ENCODE results near the gene CFAP97D1.

Gene CFAP97D1

DNA sequence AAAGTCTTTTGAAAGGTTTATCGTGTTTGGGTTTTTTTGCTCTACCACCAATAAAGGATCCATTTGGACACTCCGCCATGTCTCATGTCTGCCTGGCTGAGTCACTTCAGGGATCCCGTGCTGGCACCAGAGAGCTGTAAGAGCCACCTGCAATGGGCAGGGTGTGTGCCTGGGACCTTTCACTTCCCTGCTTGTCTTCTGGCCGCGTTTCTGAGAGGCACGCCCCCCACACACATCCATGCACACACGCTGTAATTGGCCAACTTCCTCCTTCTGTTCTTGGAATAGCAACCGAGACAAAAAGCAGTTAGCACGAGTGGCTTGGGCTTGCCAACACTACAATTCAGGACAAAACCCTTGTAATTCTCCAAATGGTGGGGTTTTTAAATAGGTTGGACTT is 11.9 kb upstream of the CFAP97D1 start:
- H3K27me3 ChIP-seq (ENCODE audit: insufficient read depth, low read depth, severe bottlenecking) = no peaks in the 10 kb centered on the region

DNA sequence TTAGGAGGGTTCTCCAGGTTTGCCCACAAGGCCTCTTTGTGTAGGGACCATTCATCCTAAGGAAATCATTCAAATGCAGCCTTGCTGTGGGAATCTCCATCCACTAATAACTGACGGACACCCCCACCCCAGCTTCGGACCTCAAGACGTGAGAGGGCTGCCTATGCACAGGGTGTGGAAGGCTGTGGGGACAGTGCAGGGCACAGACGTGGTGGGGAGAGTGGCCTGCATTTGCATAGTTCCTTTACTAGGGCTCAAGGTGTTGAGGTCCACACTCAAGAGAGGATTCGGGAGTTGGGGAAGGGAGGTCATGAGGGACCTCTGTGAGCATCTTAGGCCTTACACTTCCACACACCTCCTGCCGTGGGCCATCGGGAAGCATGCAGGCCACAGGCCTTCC is 11.3 kb upstream of the CFAP97D1 start:
- Histone ChIP-seq H3K4me3 (ENCODE audit: low read depth, low read length) (no peak overlapping the region), H3K9me3 (ENCODE audit: severe bottlenecking) (no peaks in the 10 kb centered on the region), H3K27me3 (ENCODE audit: insufficient read depth, low read depth, severe bottlenecking) (no peaks in the 10 kb centered on the region), H3K36me3 (peaks cover 37% of the 10 kb centered on the region), H3K27ac (no peak overlapping the region)
- TF ChIP-seq, protein P1, sequence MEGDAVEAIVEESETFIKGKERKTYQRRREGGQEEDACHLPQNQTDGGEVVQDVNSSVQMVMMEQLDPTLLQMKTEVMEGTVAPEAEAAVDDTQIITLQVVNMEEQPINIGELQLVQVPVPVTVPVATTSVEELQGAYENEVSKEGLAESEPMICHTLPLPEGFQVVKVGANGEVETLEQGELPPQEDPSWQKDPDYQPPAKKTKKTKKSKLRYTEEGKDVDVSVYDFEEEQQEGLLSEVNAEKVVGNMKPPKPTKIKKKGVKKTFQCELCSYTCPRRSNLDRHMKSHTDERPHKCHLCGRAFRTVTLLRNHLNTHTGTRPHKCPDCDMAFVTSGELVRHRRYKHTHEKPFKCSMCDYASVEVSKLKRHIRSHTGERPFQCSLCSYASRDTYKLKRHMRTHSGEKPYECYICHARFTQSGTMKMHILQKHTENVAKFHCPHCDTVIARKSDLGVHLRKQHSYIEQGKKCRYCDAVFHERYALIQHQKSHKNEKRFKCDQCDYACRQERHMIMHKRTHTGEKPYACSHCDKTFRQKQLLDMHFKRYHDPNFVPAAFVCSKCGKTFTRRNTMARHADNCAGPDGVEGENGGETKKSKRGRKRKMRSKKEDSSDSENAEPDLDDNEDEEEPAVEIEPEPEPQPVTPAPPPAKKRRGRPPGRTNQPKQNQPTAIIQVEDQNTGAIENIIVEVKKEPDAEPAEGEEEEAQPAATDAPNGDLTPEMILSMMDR (IDR thresholded peaks at IDR 0.05; ENCODE audit: low read depth, low read length) = no peak
- no peak for DNase-seq

More for the DNA sequence above, 11.9 kb upstream of the CFAP97D1 start:
- H3K4me3 ChIP-seq (ENCODE audit: low read depth, low read length) = no peak overlapping the region
- DNase-seq = no peak
- H3K27ac ChIP-seq = no peak overlapping the region
- H3K36me3 ChIP-seq = peaks cover 33% of the 10 kb centered on the region
- TF ChIP-seq, protein P1 (IDR thresholded peaks at IDR 0.05; ENCODE audit: low read depth, low read length) = no peak
- H3K9me3 ChIP-seq (ENCODE audit: severe bottlenecking) = no peaks in the 10 kb centered on the region

DNA sequence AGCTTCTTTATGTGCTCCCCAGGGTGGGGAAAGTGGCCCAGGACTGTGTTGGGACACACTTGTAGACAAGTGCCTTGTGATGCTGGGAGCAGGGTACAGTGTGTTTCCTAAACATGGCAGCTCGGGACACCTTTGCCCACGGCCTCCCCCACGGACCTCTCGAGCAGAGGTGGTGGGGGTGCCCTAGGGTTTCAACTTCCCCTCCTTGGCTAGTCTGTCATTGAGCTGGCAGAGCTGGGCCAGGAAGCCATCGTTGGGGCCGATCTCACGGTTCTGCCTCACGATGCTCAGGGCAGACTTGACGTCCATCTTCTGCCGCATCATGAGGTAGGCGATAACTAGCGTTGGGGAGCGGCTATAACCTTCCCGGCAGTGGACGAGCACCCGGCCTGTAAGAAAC is 10.8 kb upstream of the CFAP97D1 start:
- peaks cover 41% of the 10 kb centered on the region for H3K36me3 ChIP-seq
- DNase-seq = no peak
- no peaks in the 10 kb centered on the region for H3K9me3 ChIP-seq (ENCODE audit: severe bottlenecking)
- H3K27me3 ChIP-seq (ENCODE audit: insufficient read depth, low read depth, severe bottlenecking) = no peaks in the 10 kb centered on the region
- no peak overlapping the region for H3K27ac ChIP-seq
- TF ChIP-seq, protein P1 (IDR thresholded peaks at IDR 0.05; ENCODE audit: low read depth, low read length) = no peak
- H3K4me3 ChIP-seq (ENCODE audit: low read depth, low read length) = no peak overlapping the region

DNA sequence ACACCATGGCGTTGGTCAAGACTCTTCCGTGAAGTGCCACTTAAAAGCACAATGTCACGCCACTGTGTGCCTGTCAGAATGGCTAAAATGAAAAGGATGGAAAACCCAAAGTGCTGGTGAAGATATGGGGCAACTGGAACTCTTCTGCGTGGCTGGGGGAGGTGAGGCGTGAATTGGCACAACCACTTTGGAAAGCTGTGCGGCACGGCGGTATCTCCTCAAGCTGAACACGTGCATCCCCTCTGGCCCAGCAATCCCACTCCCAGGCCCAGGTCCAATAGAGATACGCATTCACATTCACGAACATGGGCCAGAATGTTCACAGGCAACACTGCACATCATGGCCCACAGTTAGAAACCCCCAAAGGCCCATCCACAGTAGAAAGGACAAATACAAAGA is 10.4 kb upstream of the CFAP97D1 start:
- no peak overlapping the region for H3K27ac ChIP-seq
- H3K27me3 ChIP-seq (ENCODE audit: insufficient read depth, low read depth, severe bottlenecking) = no peaks in the 10 kb centered on the region
- no peak for DNase-seq
- peaks cover 45% of the 10 kb centered on the region for H3K36me3 ChIP-seq
- TF ChIP-seq, protein P1 (IDR thresholded peaks at IDR 0.05; ENCODE audit: low read depth, low read length) = no peak
- H3K9me3 ChIP-seq (ENCODE audit: severe bottlenecking) = no peaks in the 10 kb centered on the region
- no peak overlapping the region for H3K4me3 ChIP-seq (ENCODE audit: low read depth, low read length)

DNA sequence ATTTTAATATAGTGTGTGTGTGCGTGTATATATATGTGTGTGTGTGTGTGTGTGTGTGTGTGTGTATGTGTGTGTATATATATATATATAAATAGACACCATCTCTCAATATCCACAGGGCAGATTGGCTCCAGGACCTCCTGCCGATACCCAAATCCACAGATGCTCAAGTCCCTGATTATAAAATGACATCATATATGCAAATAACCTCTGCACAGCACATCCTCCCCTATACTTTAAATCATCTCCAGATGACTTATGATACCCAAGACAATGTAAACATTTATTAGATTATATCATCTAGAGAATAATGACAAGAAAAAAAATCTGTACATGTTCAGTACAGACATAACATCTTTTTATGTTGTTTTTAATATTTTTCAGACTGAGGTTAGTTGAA is 9.3 kb upstream of the CFAP97D1 start:
- Histone ChIP-seq H3K27ac (no peak overlapping the region), H3K27me3 (ENCODE audit: insufficient read depth, low read depth, severe bottlenecking) (no peaks in the 10 kb centered on the region), H3K36me3 (peaks cover 52% of the 10 kb centered on the region), H3K4me3 (ENCODE audit: low read depth, low read length) (no peak overlapping the region), H3K9me3 (ENCODE audit: severe bottlenecking) (no peaks in the 10 kb centered on the region)
- TF ChIP-seq, protein P1 (IDR thresholded peaks at IDR 0.05; ENCODE audit: low read depth, low read length) = no peak
- no peak for DNase-seq

DNA sequence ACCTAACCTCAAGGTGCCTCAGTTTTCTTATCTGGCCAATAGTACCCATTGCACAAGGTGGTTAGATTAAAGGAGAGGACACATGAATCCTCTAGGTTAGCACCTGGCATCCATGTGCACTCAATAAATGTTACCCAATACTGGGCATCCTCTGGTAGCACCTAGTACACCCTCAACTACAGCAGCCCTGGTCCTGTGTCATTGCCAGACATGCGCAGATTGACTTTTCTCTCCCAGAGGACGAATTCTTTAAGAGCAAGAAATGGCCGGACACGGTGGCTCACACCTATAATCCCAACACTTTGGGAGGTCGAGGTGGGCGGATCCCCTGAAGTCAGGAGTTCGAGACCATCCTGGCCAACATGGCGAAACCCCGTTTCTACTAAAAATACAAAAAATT is 8.8 kb upstream of the CFAP97D1 start:
- peaks cover 53% of the 10 kb centered on the region for H3K36me3 ChIP-seq

More for the DNA sequence above, 8.8 kb upstream of the CFAP97D1 start:
- TF ChIP-seq, protein P1 (IDR thresholded peaks at IDR 0.05; ENCODE audit: low read depth, low read length) = no peak
- Histone ChIP-seq H3K4me3 (ENCODE audit: low read depth, low read length) (no peak overlapping the region), H3K9me3 (ENCODE audit: severe bottlenecking) (no peaks in the 10 kb centered on the region), H3K27ac (no peak overlapping the region), H3K27me3 (ENCODE audit: insufficient read depth, low read depth, severe bottlenecking) (no peaks in the 10 kb centered on the region)
- DNase-seq = no peak
